HUDEP-2 (cell line): ENCODE results near the gene GPC5.

Source experiments
- DNase-seq, 76 experiments: peaks; one replicate each; lab custom pipeline; 2025; ENCODE audit not compliant: unreplicated experiment in 76 of 76; lab: John Stamatoyannopoulos, UW

Gene GPC5

GRCh38 chr13:92297971-92298942 lies 899.8 kb downstream of the GPC5 start:
- DNase-seq: no peak

GRCh38 chr13:92300651-92301050 lies 902.2 kb downstream of the GPC5 start:
- DNase-seq: no peak

DNA sequence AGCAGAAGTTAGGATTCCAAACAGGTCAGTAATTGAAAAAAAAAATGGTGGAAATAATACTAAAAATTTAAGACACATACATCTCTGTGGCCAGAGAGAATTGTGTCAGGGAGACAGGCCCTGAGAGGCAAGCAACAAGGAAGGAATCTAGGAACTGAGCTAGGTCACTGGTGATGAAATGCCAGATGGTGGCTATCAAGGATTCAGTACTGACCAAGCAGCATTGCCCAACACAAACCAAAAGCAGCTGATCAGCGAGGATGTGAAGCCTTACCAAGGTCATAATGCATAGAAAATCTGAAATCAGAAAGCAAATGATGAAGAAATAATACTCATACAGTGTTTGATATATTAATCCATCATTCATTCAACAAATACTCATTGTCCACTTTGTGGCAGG lies 905.0 kb downstream of the GPC5 start:
- DNase-seq: no peak

DNA sequence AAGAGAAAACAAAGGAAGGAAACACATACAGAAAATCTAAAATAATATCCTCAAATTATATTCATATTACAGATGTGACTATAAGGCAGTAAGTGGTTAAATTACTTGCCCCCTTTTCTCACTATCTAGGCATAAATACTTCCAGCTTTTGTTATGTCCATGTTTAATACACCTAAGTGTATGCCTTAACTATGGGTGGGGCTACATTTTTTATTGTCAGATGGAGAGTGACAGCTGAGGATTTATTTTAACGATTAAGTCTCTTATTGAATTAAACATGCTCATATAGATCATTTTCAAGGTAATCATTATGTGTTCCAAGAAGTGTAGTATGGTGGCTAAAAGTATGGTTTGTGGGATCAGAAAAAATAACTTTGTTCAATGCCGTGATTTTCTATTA lies 909.3 kb downstream of the GPC5 start:
- DNase-seq: no peak

DNA sequence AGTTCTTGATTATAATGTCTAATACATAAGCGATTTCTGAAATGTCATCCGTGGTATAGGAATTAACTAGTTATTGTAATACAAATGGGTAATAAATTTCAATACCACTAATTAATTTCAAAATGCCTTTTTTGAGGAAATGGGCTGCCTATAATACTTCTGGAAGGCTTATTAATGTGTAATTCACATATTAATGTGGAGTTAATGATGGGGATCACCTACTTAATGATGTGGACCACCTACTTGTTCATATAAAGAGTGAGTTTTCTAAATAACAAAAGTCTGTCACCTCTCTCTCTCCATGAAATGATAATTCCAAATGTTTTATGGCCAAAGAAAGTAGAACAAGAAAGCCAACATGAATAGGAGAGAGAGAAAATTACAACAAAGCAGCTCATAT lies 914.4 kb downstream of the GPC5 start:
- DNase-seq: no peak

DNA sequence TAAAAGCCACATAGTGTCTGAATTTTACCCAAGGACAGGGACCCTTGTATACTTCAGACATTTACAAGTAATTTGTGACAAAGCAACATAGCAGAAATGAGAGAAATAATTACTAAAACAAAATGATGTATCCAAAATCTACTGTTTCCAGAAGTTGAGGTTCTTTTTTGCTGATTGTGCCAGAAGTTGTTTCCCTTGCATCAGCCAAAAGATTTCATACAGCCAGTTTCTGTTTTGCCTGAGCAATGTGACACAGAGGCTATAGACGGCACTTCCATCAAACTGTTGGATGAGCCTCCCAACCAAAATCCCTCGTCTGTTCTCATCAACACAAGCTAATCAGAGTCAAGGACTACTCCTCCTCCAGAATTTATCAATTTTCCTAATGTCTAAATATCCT lies 915.0 kb downstream of the GPC5 start:
- no peak for DNase-seq

GRCh38 chr13:92315265-92315664 lies 916.8 kb downstream of the GPC5 start:
- no peak for DNase-seq

GRCh38 chr13:92316030-92316429 lies 917.6 kb downstream of the GPC5 start:
- DNase-seq: no peak

- DNase-seq: no peak
Observed at GRCh38 chr13:92317066-92317465, 918.6 kb downstream of the GPC5 start.

- DNase-seq: no peak
Observed at GRCh38 chr13:92320323-92320722, 921.9 kb downstream of the GPC5 start.

DNA sequence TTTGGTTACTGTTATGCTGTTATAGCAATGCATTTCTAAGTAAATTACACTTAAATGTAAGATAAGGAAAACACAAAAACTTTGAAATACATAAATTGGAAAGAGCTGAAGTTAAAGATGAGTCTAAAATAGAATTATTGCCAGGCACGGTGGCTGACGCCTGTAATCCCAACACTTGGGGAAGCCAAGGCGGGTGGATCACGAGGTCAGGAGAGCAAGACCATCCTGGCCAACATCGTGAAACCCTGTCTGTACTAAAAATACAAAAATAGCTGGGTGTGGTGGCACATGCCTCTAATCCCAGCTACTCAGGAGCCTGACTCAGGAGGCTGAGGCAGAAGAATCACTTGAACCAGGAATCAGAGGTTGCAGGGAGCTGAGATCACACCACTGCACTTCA lies 922.8 kb downstream of the GPC5 start:
- no peak for DNase-seq

- no peak for DNase-seq
Observed at GRCh38 chr13:92345627-92346026, 947.2 kb downstream of the GPC5 start.

GRCh38 chr13:92346046-92346445 lies 947.6 kb downstream of the GPC5 start:
- DNase-seq: no peak

DNA sequence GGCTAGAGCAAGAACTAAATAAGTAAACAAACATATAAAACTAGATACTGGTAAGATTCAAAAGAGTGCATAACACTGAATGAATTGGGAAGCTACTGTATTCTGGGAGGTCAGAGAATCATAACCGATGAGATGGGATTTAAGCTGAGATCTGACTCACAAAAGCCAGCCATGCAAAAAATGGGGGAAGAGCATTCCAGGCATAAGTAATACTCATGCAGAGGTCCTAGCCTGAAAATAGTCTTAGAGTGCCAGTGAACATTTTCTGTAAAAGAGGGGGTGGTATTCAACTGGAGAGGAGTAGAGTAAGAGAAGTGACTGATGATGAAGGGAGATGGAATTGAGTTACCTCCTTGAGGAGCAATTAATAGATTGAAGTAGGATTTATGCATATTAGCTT lies 956.2 kb downstream of the GPC5 start:
- no peak for DNase-seq

- peak in 2 of 76 experiments; percentile 1 to 4 for DNase-seq
Observed at GRCh38 chr13:92355213-92355612, 956.8 kb downstream of the GPC5 start.

GRCh38 chr13:92362717-92363116 lies 964.3 kb downstream of the GPC5 start:
- no peak for DNase-seq

- no peak for DNase-seq
Observed at GRCh38 chr13:92365904-92366303, 967.5 kb downstream of the GPC5 start.

DNA sequence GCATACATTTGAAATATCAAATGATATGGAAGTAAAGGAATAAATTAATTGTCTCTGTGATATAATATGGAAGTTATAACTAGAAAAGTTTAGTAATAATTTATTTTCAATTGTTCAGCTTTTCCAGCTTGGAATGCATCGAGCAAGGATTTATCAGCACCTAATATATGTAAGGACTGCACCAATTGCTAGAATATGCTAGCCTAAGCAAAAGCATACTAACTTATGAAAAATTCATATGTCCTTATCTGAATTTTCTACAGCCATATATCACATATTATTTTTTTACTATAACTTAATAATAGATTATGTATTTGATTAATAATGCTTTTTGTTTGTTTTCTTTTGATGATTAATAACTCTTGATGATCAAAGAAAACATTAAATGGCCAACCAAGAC lies 979.0 kb downstream of the GPC5 start:
- no peak for DNase-seq

DNA sequence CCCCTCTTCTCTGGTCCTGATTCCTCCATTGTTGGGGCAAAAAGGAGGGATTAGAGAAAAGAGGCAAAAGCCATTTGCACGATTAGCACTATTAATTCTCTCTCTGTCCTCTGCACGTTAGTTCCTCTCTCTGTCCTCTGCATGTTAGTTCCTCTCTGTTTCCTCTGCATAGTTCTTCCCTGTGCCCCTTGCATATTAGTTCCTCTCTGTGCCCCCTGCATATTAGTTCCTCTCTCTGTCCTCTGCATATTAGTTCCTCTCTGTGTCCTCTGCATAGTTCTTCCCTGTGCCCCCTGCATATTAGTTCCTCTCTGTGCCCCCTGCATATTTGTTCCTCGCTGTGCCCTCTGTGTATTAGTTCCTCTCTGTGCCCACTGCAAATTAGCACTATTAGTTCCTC lies 981.0 kb downstream of the GPC5 start:
- DNase-seq: no peak

DNA sequence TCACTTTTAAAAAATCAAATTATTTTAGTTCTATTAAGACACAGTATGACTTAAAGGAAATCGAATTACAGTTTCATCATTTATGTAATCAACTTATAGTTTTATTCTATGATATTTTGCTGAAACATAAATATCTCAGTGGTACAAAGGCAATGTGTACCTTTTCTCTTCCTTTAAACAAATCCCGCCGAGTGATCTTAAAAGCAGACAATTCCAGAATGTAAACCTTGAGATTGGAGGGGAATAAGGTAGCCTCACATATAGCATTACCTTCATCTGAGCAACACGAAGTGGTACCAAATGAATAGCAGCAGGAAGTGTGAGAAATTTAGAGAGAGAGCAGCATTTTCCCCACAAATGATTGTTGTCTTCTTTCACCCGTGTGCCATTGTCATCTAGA lies 986.0 kb downstream of the GPC5 start:
- DNase-seq: no peak

- DNase-seq: no peak
Observed at GRCh38 chr13:92387245-92387644, 988.8 kb downstream of the GPC5 start.

- DNase-seq: no peak
Observed at GRCh38 chr13:92390217-92390616, 991.8 kb downstream of the GPC5 start.

DNA sequence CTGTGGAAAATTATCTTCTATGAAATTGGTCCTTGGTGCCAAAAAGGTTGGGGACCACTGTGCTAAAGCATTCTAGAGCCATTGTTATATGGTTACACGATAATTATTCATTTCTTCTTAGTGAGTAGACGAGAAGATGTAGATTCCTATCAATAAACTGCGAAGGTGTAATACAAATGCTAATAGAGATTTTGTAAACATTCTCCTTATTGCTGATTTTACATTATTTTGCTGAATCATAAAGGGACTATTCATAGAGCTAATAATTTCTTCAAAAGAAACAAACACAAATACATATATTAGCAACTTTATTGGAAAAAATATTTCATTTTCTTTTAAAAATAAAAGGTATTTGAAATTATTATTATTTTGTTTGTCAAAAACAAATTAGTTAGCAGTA lies 1005.2 kb downstream of the GPC5 start:
- no peak for DNase-seq
